NCI-H345 treated with DMSO at 0.1 percent for 48 hours (cell line): ENCODE data around the gene ZBTB43.
A peak's percentile ranks its signal among the peaks of the same experiment; 100 is the strongest.

Experiments
- DNase-seq: peaks from one replicate; lab custom pipeline; 2025; ENCODE audit not compliant: unreplicated experiment; lab: John Stamatoyannopoulos, UW

Gene ZBTB43

GRCh38 chr9:126853667-126854066 is 48.8 kb downstream of the ZBTB43 start:
- no peak for DNase-seq

- DNase-seq = no peak
Observed at GRCh38 chr9:126854734-126855133, 49.9 kb downstream of the ZBTB43 start.

GRCh38 chr9:126856326-126856877 is 51.6 kb downstream of the ZBTB43 start:
- no peak for DNase-seq

GRCh38 chr9:126857261-126857960 is 52.6 kb downstream of the ZBTB43 start:
- no peak for DNase-seq

GRCh38 chr9:126859111-126859510 is 54.3 kb downstream of the ZBTB43 start:
- DNase-seq = no peak

- peak; percentile 12 for DNase-seq
Observed at GRCh38 chr9:126860077-126860756, 55.4 kb downstream of the ZBTB43 start, which contains the start of gene ZBTB34. TSS of gene ZBTB34 (plus strand) at chr9:126860639. CDS start at chr9:126879400, 18,761 bp downstream.

- DNase-seq = no peak
Observed at GRCh38 chr9:126860757-126861466, 56.1 kb downstream of the ZBTB43 start.

- no peak for DNase-seq
Observed at GRCh38 chr9:126861707-126862103, 56.9 kb downstream of the ZBTB43 start.

- DNase-seq = no peak
Observed at GRCh38 chr9:126862104-126862761, 57.4 kb downstream of the ZBTB43 start.

- no peak for DNase-seq
Observed at GRCh38 chr9:126864771-126865170, 59.9 kb downstream of the ZBTB43 start.

- DNase-seq = no peak
Observed at GRCh38 chr9:126869368-126869767, 64.5 kb downstream of the ZBTB43 start.

- DNase-seq = no peak
Observed at GRCh38 chr9:126872516-126872915, 67.7 kb downstream of the ZBTB43 start.

GRCh38 chr9:126874546-126875314 is 69.9 kb downstream of the ZBTB43 start:
- no peak for DNase-seq

- DNase-seq = no peak
Observed at GRCh38 chr9:126875756-126876510, 71.1 kb downstream of the ZBTB43 start.

GRCh38 chr9:126876531-126876930 is 71.7 kb downstream of the ZBTB43 start:
- DNase-seq = no peak

- no peak for DNase-seq
Observed at GRCh38 chr9:126877418-126877817, 72.6 kb downstream of the ZBTB43 start.

GRCh38 chr9:126879288-126879687 is 74.4 kb downstream of the ZBTB43 start:
- DNase-seq = no peak

GRCh38 chr9:126880226-126880946 is 75.5 kb downstream of the ZBTB43 start:
- DNase-seq = no peak

- DNase-seq = no peak
Observed at GRCh38 chr9:126880947-126881332, 76.1 kb downstream of the ZBTB43 start.
